NCI-H2107 treated with DMSO at 0.1 percent for 48 hours (cell line): Measurements from ENCODE around the gene KCND3.

Experiments
- DNase-seq: peaks from one replicate; lab custom pipeline; 2025; ENCODE audit not compliant: unreplicated experiment; lab: John Stamatoyannopoulos, UW

KCND3 gene

DNA sequence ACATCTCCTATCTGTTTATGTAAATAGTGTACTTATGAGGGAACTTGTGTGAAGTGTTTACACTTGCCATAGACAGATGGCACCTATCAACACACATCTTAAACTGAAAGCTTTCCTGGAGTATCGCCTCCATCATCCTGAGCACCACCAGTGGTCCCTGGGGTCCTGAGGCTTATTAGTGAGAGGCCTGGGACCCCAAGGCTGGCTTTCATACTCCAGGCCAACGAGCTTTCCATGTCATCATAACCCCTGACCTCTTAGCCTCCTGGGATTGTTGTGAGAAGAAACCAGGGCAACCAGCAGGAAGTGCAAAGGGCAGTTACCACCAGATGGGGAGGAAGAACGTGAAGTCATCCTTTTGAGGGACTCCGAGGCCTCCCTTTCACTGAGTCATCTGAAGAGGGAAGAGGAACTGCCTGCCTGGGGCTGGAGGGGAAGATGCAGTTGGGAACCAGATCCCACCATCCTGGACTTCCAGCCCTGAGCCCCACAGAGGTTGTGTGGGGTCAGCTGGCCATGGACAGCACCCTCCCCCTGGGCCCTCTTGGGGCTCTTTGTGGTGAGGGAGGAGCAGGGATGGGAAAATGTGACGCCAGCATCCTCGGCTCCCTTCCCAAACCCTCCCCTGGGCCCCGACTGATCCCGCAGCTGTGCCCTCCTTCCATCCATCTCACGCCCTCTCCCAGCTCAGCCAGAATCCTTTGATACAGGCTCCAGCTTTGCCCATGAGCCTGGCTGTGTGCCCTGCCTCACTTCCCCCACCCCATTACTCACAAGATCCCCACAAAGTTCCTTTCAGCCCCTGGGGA, 256.1 kb downstream of the KCND3 start:
- no peak for DNase-seq

DNA sequence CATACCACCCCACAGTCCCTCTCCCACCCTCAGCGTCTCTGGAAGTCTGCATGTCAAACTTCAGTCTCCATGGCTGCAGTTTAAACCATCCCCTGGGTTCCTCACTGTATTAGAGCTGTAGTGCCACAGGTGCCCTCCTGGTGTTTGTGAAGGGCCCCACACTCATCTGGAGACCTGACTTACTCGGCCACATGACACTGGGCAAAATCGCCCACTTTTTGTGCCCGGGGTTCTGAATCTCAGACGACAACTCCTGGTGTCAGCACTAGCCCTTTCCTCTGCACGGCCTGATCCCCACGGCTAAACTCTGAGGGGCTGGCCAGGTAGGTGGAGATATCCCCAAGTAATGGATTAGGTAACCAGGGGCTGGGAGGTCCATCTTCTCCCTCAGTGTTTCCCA, 256.8 kb downstream of the KCND3 start:
- DNase-seq, result no peak

DNA sequence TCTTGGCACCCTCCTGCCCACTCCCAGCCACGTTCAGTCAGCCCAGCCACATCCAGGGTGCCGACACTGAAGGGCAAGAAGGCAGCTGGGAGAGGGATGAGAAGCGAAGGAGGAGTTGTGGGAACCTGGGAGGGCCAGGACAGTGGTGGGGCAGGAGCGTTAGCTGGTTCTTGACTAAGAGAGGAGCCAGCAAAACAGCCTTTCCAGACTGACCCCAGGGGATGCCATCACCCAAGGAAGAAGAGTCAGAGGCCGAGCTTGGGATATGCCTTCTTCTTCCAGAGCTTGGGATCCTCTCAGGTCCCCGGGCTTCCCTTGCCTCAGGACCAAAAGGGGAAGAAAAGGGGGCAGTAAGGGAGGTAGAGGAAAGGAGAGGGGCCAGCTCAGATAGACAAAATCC, 257.5 kb downstream of the KCND3 start:
- no peak for DNase-seq

DNA sequence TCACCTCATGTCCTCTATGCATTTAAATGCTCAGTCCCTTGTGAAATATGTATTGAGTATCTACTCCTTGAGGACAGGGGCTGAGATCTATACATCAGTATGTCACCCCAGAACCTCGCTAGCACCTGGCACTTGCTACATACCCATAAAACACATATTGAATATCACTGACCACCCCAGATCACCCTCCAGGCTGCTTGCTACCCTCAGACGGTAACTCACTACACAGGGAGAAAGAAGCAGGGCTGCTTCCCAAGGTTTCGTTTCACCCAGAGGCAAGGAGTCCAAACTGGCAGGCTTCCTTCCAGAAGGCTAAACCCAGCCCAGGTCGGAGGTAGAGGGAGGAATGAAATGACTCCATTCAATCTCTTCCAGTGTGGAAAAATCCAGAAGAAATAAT, 258.8 kb downstream of the KCND3 start:
- DNase-seq, result no peak

DNA sequence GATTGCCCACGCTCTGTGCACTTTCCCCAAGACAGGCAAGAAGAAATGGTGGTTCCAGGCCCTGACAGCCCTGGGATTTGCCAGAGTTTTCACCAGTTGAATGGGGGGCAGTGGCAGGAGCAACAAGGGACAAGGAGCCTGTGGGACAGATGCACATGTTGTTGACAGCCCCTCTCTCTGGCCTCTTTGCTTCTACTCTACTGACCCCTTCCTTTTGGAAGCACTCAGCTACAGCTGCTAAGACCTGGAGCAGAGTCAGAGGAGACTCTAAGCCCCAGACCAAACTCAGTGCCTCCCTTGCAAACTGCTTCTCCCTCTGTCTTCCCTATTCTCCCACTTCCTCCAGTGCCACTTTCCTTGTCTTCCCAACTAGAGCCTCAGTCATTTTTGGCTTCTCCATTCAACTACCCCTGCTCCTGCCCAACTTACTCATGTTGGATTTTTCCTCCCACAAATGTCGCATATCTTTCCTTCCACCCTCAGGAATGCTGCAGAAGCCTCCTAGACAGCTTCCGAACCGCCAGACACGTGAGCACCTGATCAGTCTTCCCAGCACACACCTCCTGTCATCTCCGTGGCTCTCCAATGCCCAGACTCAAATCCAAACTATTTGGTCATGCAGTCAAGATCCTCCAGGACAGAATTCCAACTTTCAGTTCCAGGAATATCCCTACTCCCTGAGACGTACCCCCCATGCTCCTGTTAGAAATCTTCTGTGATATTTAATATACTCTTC, 259.4 kb downstream of the KCND3 start:
- DNase-seq, result no peak

DNA sequence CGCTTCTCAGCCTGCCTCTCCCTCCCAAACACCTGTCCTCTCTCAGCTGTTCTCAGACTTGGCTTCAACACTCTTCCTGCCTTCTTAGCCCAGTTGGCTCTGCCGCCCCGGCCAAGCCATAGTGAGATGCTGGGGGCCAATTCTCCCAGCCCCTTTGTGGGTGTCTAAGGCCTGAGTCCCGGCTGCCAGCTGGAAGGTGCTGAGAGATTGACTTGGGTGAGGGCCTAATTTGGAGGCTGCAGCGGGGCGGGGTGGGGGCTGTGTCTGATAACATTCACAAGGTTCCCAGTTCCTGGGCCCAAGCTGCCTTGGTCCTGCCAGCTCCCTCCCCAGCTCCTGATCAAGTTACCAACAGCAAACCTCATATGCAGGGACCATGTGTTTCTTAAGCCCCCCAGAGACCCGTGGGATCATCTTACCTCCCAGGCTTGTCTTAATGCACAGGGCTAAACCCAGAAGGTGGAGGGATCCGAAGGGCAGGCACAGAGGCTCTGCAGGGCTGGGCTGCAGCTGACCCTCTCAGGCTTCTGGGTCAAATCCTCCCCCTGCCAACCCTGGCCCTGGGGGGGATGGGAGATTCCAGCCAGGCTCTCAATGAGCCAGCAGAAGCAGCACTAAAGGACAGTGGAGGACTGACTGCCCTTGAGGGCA, 260.1 kb downstream of the KCND3 start:
- no peak for DNase-seq

DNA sequence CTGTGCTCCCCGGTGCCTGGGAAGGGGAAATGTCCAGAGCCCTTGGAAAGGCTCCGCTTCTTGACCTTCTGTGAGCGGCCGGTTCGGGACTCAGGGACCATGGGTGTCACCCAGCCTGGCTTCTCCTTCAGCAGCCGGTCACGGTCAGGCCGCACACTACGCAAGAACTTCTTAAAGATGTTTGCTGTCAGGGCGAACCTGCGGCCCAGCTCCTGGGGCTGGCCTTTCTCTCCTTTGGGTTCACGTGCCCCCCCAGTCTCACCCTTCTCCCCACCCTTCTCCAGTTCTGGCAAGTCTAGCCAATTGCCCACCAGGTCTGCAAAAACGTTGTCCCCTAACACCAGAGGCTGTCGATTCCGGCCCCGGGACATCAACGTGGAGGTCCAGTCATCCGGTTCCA, 262.4 kb downstream of the KCND3 start:
- DNase-seq, result no peak

DNA sequence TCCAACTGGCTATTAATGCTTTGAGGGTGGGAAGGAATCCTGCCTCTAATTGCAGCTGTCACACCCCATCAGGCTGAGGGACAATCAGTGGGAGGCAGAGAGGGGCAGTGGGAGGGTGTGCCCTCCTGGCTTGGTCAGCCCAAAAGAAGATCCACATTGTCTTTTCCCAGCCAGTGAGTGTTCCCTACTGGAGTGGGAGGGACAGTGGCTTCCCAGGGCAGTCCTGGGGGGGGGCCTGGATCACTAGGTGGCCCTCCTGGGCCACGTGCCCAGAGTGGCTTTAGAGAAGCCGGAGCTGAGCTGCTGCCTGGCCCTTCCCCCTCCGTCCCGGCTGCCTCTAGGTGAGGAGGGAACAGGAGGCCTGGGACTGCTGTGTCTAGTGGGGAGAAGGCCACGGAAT, 264.3 kb downstream of the KCND3 start:
- DNase-seq, result no peak

DNA sequence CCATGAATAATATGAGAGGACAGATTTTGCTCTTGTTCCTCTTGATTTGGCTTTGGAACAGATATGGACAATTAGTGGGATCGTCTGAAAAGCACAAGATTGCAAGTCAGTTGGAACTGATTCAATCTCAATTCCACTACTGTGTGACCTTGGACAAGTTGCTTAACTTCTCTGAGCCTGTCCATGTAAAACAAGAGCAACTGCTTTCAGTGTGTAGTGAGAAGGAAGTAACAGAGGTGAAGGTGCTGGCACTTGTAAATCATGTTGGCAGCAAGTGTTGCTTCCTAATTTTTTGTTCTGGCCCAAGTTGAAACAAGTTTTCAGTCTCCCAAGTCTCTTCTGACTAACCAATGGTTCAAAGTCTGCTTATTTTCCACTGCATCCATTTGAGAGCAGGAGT, 265.6 kb downstream of the KCND3 start:
- DNase-seq, result no peak

DNA sequence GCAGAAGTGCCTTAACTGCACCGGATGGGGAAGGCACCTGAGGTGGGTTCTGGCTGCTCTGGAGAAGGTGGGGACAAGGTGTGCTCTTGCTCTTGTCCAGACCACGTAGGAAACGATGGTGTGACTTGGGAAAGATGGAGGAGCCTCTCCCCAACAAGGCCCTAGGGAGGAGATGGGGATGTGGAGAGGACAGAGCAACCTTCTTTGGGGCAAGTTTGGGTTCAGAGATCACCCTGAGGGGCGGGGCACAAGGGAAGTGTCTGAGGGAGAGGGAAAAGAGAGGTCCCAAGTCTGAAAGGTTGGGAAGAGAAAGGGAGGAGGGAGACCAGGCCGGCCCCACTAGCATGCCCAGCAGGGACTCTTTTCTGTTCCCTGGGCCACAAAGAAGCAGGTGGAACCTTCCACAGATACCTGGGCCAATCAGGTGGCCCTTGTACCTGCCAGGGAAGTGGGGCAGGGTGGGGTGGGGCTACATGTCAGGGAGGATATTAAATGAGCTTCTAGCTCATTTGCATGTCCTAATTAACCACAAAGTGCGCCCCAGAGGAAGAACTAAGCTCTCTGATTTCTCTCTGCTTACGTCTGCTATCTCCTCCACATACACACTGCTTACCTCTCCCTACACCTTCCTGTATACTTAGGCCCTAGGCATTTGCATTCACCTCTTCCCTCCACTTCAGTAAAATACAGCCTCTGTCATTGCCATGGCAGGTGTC, 266.2 kb downstream of the KCND3 start:
- peak; percentile 41 for DNase-seq

DNA sequence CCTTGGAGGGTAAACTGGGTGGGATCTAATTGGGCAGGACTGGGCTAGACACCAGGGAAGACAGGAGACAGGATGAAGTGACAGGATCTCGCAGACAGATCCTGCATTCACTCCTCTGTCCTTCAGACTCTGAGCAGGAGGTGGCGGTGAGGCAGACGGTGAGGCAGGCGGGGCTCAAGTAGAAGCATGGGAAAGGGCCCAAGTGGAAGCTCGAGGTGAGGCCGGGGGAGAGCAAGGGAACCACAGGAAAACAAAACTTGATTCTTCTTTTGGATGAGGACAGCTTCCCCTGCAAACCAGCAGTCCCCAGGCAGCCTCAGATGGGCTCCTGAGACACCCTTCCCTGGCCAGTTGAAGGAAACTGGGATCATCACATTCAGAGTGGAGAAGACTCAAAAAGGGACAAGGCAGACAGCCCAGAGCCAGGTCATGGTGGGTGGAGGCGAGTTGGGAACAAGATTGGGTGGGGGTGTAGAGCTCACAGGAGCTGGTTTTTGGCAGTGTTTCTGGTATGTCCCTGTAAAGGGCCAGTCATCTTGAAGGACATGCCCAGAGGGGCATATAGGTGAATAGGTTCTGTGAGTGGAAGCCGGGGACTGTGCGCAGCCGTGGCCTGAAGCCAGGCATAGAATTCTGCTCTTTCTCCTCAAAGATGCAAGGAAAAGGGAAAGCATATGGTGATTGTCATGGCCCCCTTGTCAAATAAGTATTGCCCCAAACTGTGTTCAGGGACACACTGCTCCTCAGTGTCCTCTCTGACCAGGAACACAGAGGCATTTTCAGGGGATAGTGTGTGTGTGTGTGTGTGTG, 268.3 kb downstream of the KCND3 start:
- no peak for DNase-seq
